Measurements from ENCODE around the gene GALNT15.
A peak's percentile ranks its signal among the peaks of the same experiment; 100 is the strongest.

GALNT15 gene

DNA sequence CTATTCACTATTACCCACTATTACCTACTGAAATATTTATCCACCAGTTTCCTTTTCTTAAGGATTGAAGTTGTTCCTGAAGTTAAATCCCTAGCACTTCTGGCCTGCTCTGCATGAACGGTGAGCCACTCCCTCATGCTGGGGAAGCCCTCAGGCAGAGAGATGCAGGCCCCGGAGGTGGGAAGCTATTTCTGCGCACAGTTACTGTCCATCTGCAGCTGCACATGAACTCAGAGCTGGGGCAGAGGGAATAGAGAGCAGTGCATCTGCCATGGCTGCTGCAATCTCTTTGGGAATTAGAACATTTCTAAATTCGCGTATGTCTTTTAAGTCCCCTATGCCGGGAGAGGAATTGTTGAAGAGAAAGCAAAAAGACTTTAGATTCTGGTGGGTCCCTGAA, 6.3 kb upstream of the GALNT15 start:
- no peak for DNase-seq

GRCh38 chr3:16171009-16171408, 3.5 kb upstream of the GALNT15 start:
- DNase-seq = no peak

GRCh38 chr3:16171825-16172224, 2.7 kb upstream of the GALNT15 start:
- DNase-seq = no peak

GRCh38 chr3:16173283-16174025, 1.0 kb upstream of the GALNT15 start:
- no peak for DNase-seq

DNA sequence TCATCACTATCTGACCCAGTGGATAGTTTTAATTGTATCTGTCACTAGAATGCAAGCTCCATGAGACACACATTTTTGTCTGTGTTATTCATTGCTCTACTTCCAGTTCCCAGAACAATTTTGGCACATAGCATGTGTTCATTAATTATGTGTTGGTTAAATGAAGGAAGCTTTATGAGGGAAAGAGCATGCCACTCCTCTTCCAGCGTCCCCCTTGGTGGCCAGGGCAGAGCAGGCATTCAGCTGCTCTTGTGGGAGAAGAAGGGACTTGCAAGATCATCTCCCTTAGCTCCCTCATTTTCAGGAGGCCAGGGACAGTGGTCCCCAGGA, 489 bp upstream of the GALNT15 start:
- no peak for DNase-seq

DNA sequence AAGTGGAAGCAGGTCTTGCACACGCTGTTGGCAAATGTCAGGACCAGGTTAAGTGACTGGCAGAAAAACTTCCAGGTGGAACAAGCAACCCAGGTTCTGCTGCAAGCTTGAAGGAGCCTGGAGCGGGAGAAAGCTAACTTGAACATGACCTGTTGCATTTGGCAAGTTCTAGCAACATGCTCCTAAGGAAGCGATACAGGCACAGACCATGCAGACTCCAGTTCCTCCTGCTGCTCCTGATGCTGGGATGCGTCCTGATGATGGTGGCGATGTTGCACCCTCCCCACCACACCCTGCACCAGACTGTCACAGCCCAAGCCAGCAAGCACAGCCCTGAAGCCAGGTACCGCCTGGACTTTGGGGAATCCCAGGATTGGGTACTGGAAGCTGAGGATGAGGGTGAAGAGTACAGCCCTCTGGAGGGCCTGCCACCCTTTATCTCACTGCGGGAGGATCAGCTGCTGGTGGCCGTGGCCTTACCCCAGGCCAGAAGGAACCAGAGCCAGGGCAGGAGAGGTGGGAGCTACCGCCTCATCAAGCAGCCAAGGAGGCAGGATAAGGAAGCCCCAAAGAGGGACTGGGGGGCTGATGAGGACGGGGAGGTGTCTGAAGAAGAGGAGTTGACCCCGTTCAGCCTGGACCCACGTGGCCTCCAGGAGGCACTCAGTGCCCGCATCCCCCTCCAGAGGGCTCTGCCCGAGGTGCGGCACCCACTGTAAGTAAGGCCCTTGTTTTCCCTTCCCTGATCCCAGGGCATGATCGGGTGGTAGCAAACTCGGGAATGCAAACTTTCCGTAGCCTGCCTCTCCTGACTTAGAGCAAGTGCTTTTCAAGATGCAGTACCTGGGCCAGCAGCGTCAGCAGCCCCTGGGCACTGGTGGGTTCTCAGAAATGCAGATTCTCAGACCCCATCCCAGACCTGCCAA, 759 bp downstream of the GALNT15 start:
- no peak for DNase-seq

- no peak for DNase-seq
Measured at GRCh38 chr3:16176391-16177030, 2.0 kb downstream of the GALNT15 start.

GRCh38 chr3:16177382-16177781, 2.9 kb downstream of the GALNT15 start:
- DNase-seq = no peak

GRCh38 chr3:16177962-16178627, 3.6 kb downstream of the GALNT15 start:
- peak; percentile 73 to 76 for DNase-seq

DNA sequence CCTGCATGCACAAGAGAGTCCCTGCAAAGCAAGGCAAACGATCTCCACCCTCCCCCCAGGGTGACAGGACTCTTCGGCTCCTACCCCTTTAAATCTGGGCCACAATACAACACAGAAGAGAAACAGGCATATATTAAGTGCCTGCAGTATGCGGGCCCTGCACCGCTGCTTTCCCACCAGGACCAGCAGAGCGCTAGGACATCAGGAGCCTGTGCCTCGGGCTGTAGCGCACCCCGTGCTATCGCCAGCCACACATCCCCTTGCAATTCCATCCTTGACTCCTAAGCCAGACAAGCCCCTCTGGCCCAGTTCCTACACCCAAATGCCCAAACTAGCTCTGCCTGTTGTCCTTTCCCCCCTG, 4.1 kb downstream of the GALNT15 start:
- DNase-seq = no peak

GRCh38 chr3:16179261-16179660, 4.8 kb downstream of the GALNT15 start:
- no peak for DNase-seq

GRCh38 chr3:16179771-16180736, 5.6 kb downstream of the GALNT15 start:
- no peak for DNase-seq

DNA sequence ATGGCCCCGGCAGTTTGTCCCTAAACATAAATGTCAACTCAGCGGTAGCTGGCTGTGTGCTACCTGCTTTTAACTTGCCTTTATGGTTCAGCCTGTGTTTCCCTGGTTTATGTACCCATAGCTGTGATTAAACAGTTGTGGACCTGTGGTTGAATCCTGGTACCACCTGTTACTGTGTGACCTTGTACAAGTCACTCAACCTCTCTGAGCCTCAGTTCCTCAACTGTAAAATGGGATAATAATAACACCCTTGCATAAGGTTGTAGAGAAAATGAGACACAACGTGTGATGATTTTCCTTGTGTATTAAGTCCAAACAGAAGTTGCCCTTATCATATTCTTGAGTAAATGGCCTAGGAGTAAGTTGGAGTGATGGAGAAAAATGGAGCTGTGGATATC, 6.3 kb downstream of the GALNT15 start:
- DNase-seq = no peak

DNA sequence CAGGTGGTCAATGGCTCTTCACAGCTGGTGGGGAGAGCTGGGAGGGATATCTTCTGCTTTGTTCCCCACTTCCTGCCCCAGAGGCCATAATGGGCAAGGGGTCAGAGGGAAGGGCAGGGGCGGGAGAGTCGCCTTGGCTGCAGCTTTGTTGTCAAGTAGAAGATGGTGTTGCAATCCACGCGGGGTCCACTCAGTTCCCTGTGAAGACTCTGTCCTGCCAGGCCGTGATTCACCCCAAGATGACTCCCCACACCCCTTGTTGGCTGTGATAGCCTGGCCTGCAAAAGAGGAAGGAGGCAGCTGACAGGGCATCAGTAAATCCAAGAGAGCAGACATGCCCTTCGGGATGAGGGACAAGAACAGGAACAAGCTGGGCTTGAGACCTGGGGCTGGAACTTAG, 6.9 kb downstream of the GALNT15 start:
- DNase-seq = no peak

DNA sequence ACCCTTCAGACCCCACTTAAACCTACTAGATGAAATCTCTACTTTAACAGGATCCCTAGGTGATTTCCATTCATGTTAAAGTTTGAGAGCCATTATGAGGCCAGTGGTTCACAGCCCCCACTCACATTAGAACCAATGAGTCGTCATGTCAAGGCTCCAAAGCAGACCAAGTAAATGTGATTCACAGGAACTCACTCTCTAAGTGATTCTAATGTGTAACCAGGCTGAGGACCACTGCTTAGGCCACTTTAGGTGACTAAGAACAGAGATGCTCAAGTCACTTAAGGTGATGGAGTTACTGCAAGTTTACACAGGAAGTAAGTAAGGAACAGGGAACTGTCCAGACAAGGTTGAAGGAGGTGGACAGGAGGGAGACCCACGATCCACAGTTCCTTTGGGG, 7.7 kb downstream of the GALNT15 start:
- DNase-seq = no peak

- DNase-seq = no peak
Measured at GRCh38 chr3:16182612-16183011, 8.1 kb downstream of the GALNT15 start.

- no peak for DNase-seq
Measured at GRCh38 chr3:16183082-16183481, 8.6 kb downstream of the GALNT15 start.

GRCh38 chr3:16183601-16184270, 9.3 kb downstream of the GALNT15 start:
- no peak for DNase-seq

- no peak for DNase-seq
Measured at GRCh38 chr3:16186086-16186485, 11.6 kb downstream of the GALNT15 start.

DNA sequence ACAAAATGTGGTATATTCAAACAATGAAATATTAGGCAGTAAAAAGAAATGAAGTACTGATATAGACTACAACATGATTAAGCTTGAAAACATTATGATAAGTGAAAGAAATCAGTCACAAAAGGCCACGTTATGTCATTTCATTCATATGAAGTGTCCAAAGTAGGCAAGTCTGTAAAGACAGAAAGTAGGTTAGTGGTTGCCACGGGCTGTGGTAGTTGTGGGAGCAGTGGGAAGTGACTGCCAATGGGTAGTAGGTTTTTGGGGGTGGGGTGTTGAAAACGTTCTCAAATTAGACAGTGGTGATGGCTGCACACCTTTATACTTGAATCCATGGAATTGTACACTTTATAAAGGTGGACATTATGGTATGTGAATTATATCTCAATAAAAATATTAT, 12.1 kb downstream of the GALNT15 start:
- DNase-seq = no peak

- DNase-seq = no peak
Measured at GRCh38 chr3:16187213-16187790, 12.8 kb downstream of the GALNT15 start.
